AG09309 (cell line): ENCODE data around the gene TMEM217.

Source experiments
- DNase-seq: peaks from one replicate; pipeline ENCODE4 v3.0.0-alpha.2; 2010; ENCODE audit warnings: low read depth
- H3K4me3 ChIP-seq: 2 replicates; pipeline ENCODE4 v1.5.1; 2011; ENCODE audit warnings: mild to moderate bottlenecking, low read depth, low read length, moderate library complexity; ENCODE audit not compliant: control insufficient read depth
- TF ChIP-seq, protein P1 (sequence below): IDR thresholded peaks from 2 replicates; pipeline ENCODE4 v1.5.1; 2011; ENCODE audit warnings: mild to moderate bottlenecking, low read depth, low read length, inconsistent platforms; ENCODE audit not compliant: insufficient read depth, control insufficient read depth; ENCODE audit errors: missing control alignments

TMEM217 gene

DNA sequence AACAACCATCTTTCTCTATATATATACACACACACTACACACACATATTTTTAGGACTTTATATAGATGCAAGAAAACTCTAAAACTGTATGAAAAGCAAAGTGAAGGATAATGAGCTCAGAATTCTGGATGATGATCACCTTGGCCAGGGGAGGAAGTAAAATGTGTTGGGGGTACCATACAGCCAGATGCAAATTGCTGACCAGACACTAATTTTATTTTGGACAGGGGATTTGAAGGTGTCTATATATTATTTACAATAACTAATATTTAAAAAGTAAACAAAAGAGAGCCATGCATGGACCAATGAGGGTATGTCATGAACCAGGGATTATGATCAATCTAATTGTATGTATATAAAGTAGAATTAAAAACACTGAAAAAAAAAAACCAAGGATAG, 20.2 kb downstream of the TMEM217 start:
- TF ChIP-seq, protein P1, sequence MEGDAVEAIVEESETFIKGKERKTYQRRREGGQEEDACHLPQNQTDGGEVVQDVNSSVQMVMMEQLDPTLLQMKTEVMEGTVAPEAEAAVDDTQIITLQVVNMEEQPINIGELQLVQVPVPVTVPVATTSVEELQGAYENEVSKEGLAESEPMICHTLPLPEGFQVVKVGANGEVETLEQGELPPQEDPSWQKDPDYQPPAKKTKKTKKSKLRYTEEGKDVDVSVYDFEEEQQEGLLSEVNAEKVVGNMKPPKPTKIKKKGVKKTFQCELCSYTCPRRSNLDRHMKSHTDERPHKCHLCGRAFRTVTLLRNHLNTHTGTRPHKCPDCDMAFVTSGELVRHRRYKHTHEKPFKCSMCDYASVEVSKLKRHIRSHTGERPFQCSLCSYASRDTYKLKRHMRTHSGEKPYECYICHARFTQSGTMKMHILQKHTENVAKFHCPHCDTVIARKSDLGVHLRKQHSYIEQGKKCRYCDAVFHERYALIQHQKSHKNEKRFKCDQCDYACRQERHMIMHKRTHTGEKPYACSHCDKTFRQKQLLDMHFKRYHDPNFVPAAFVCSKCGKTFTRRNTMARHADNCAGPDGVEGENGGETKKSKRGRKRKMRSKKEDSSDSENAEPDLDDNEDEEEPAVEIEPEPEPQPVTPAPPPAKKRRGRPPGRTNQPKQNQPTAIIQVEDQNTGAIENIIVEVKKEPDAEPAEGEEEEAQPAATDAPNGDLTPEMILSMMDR: no peak
- H3K4me3 ChIP-seq: no peak overlapping the region
- no peak for DNase-seq

DNA sequence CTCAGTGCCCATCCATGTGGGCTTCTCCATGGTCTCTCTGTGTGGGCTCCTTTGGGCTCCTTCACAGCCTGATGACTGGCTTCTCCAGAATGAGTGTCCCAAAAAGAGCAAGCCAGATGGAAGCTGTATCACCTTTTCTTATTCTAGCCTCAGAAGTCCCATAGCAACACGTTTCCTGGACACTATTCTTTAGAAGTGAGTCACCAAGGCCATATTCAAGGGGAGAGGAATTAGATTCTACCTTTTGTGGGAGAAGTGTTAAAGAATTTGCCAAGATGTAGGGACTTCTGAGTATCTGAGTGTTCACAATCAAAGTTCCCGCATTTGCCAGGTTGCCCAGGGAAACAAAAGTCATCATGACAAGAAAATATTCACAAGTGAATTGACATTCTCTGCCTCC, 21.0 kb downstream of the TMEM217 start:
- no peak for DNase-seq
- no peak overlapping the region for H3K4me3 ChIP-seq
- TF ChIP-seq, protein P1: no peak

DNA sequence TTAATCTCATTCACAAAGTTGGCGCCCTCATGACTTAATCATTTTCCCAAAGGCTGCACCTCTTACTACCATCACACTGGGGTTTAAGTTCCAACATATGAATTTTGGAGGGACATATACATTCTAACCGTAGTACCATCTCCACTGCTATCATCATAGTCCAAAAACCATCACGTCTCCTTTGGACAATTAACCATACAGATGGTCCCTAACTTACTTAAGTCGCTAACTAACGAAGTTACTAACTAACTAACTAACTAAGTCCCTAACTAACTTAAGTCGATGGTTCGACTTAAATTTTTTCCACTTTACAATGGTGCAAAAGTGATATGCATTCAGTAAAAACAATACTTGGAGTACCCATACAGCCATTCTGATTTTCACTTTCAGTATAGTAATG, 24.4 kb downstream of the TMEM217 start:
- TF ChIP-seq, protein P1: no peak
- H3K4me3 ChIP-seq: no peak overlapping the region
- DNase-seq: no peak

DNA sequence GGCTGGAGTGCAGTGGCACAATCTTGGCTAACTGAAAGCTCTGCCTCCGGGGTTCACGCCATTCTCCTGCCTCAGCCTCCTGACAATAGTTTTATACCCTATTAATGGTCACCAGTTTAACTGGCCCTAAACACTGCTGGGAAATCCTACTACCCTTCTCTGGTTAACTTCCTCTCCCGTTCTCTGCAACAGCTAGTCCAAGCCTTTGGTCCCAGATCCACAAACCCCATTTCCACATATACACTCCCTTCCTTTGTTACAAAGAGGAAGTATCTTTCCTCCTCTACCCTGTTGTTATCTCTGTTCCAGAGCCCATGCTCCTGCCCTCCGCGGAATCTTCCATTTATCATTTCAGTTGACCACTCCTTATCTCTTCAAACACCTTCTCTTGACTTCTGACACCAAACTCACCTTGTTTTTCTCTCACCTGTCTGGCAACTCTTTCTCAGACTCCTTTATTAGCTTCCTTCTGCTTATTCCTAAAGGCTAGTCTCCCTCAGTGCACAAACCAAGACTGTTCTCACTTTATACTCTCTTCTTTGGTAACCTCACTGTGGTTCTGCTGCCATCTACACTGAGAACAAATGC, 25.4 kb downstream of the TMEM217 start:
- TF ChIP-seq, protein P1: no peak

DNA sequence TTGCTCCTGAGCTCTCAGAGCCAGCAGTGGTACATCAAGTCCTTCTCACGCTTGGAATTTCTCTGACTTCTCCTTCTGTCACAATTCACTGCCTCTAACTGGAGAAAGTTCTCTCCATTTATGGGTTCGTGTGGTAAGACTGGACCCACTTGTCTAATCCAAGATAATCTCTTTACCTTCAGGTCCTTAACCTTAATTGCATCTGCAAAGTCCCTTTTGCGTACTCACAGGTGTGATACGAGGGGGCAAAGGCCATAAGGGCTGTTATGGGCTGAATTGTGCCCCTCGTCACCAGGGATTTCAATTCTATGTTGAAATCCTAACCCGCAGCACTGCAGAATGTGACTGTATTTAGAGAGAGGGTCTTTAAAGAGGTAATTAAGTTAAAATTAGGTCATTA, 27.8 kb downstream of the TMEM217 start:
- TF ChIP-seq, protein P1: no peak
- H3K4me3 ChIP-seq: no peak overlapping the region
- no peak for DNase-seq

More for the DNA sequence above, 25.4 kb downstream of the TMEM217 start:
- no peak for DNase-seq
- H3K4me3 ChIP-seq: no peak overlapping the region

DNA sequence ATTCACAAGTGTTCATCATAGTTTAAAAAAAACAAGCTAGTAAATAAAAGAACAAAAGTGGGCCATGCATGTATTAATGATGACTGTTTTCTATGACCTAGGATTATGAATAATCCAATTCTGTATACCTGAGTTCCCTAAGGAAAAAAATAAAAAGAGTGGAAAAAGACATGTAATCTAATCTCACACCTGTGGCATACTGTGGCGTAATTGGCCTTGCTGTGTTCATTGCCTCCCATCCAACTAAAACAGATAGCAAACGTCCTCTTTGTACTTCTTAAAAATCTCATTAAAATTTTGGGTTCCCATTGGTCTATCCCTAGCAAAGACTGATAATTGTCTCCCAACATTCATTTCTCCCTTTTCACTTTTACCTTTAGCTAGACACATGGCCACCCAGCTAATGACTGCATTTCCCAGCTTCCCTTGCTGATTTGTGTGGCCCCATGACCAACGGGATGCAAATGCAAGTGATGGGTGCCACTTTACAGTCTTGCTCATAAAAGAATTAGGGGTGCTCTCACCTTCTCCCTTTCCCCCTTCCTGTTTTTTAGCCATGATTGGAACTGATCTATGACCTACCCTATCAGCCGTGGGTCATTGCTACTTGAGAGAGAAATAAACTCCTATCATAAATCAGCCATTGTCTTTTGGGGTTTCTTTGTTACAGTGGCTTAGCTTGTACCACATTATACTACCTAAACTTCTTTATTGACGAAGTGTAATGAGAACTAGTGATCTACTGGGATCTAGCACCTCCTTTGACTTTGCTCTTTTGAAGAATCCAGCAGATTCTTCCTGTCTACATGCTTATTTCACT, 32.4 kb downstream of the TMEM217 start:
- no peak for DNase-seq
- H3K4me3 ChIP-seq: no peak overlapping the region
- TF ChIP-seq, protein P1: no peak

DNA sequence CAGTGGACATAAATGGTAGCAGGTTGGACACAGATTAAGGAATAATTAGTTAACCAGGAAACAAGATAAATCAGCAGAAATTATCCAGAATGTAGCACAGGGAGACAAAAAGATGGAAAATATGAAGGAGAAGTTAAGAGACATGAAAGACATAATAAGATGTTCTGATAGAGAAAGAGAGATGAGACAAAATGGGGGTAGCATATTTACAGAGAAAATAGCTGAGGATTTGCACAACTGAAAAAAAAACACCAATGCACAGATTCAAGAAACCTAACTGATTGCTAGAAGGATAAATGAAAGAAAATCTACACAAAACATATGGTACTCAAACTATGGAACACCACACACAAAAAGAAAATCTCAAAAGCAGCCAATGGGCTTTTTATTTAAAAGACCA, 35.0 kb downstream of the TMEM217 start:
- TF ChIP-seq, protein P1: no peak
- no peak for DNase-seq
- peak overlapping the region; percentile 59 for H3K4me3 ChIP-seq
